ENCODE data around the gene FOXP1. TPM values are rescaled to one million over a fixed set of nuclear protein-coding genes. Genes with fewer than 3 reads are reported as not detected.

The FOXP1 gene
- total and polyA plus RNA-seq, 9 of the 15 experiments (the other 6 are each of a cell fraction or from before 2014, with no cell fraction given), result 7.7 to 34.5 (median 13.7) TPM

- Histone ChIP-seq H3K4me1 (replicated peaks in 1 of 2; ENCODE audit: control insufficient read depth in 2 of 2, insufficient read depth in 2 of 2, low read length in 2 of 2) (peaks cover 12 to 32% of the 10 kb centered on the region in 2 experiments; a peak in 4 of 5 replicates), H3K9ac (ENCODE audit: insufficient read depth in 1 of 2, low read depth in 2 of 2, low read length in 2 of 2) (no peak overlapping the region; a peak in 1 of 4 replicates), H3K9me1 (ENCODE audit: control insufficient read depth, insufficient read depth, low read length) (no peaks in the 10 kb centered on the region), H3K4me3 (no peak overlapping the region), H3K36me3 (ENCODE audit: control insufficient read depth, insufficient read depth, low read length) (no peaks in the 10 kb centered on the region), H2AFZ (ENCODE audit: low read depth, low read length) (no peak overlapping the region), H4K20me1 (replicated peaks; ENCODE audit: control insufficient read depth, insufficient read depth, low read length) (no peaks in the 10 kb centered on the region), H3K27ac (ENCODE audit: extremely low read depth, low read depth, low read length) (no peak overlapping the region), H3K4me2 (ENCODE audit: insufficient read depth, low read length) (peak overlapping the region; percentile 18; the same call in 1 of the 2 replicates), H3K27me3 (ENCODE audit: control insufficient read depth in 2 of 2, insufficient read depth in 2 of 2, low read length in 2 of 2) (no peaks in the 10 kb centered on the region), H3K79me2 (ENCODE audit: control insufficient read depth, insufficient read depth, low read length) (no peaks in the 10 kb centered on the region), H3K9me3 (replicated peaks; ENCODE audit: control insufficient read depth, insufficient read depth, low read depth, low read length) (no peaks in the 10 kb centered on the region)
- POLR2A ChIA-PET, result interaction anchor here (0.6 kb wide), 1 partner anchor 36 kb away, joined by 3 read pairs; no protein-coding TSS in a partner anchor
- in situ Hi-C loops (cut with MboI), result no loop called here
- WGBS (ENCODE audit: insufficient coverage, low coverage, missing lambda C conversion rate), result no CpG with 5 or more reads among the region's 2 CpGs
- TF ChIP-seq ATF6 (CRISPR knock-in tag; IDR thresholded peaks at IDR 0.05), result no peak
- no peak for TF ChIP-seq BRD4 (IDR thresholded peaks at IDR 0.05)
- TF ChIP-seq, protein P1, sequence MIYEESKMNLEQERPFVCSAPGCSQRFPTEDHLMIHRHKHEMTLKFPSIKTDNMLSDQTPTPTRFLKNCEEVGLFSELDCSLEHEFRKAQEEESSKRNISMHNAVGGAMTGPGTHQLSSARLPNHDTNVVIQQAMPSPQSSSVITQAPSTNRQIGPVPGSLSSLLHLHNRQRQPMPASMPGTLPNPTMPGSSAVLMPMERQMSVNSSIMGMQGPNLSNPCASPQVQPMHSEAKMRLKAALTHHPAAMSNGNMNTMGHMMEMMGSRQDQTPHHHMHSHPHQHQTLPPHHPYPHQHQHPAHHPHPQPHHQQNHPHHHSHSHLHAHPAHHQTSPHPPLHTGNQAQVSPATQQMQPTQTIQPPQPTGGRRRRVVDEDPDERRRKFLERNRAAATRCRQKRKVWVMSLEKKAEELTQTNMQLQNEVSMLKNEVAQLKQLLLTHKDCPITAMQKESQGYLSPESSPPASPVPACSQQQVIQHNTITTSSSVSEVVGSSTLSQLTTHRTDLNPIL (CRISPR knock-in tag; IDR thresholded peaks at IDR 0.05), result no peak
- TF ChIP-seq HIVEP1 (CRISPR knock-in tag; IDR thresholded peaks at IDR 0.05), result no peak
- TF ChIP-seq ZNF668 (CRISPR knock-in tag; IDR thresholded peaks at IDR 0.05), result no peak
- TF ChIP-seq ZNF707 (CRISPR knock-in tag; conservative IDR thresholded peaks at IDR 0.05), result no peak
- no peak for TF ChIP-seq DMBX1 (CRISPR knock-in tag; IDR thresholded peaks at IDR 0.05; ENCODE audit: borderline replicate concordance)
- TF ChIP-seq ZNF124 (CRISPR knock-in tag; IDR thresholded peaks at IDR 0.05), result no peak
- TF ChIP-seq ZNF586 (CRISPR knock-in tag; conservative IDR thresholded peaks at IDR 0.05), result no peak
- TF ChIP-seq NRF1 (conservative IDR thresholded peaks at IDR 0.05 in 1 of 2, IDR thresholded peaks at IDR 0.05 in 1 of 2), result no peak
- TF ChIP-seq HMG20B (CRISPR knock-in tag; IDR thresholded peaks at IDR 0.05), result no peak
- TF ChIP-seq NFE2L1 (tag; IDR thresholded peaks at IDR 0.05; ENCODE audit: borderline replicate concordance, low read depth), result no peak
- TF ChIP-seq SRSF3 (IDR thresholded peaks at IDR 0.05; ENCODE audit: insufficient read depth, low read length), result no peak
- no peak for TF ChIP-seq SRSF7 (optimal IDR thresholded peaks at IDR 0.05; ENCODE audit: low read depth, low read length)
- no TSS peak for BruUV-seq (replicated peaks)
- intact Hi-C loops (cut with micrococcal nuclease), result no loop called here
- DNase-seq (ENCODE audit: extremely low read depth in 1 of 4, low spot score in 3 of 4) (no peak), FAIRE-seq (no peak), ATAC-seq (no peak)
- CTCF ChIA-PET (ENCODE audit: low intra/inter-chr PET ratio), result no interaction called here
Observed at GRCh38 chr3:71546821-71547220, 36.7 kb downstream of the FOXP1 start.
